Activated CD4-positive, alpha-beta T cell treated with anti-CD3 and anti-CD28 coated beads for 4 hours (primary cell): ENCODE results near the gene PLPP2.
"Not testable (repeated sequence)": the region's sequence is repeated elsewhere in the genome, so short reads cannot be mapped to it uniquely, and the experiment has no call there.

Experiments
- DNase-seq, 2 donors: peaks; one replicate each; pipeline ENCODE4 v3.0.0-alpha.2; 2020

Gene PLPP2

DNA sequence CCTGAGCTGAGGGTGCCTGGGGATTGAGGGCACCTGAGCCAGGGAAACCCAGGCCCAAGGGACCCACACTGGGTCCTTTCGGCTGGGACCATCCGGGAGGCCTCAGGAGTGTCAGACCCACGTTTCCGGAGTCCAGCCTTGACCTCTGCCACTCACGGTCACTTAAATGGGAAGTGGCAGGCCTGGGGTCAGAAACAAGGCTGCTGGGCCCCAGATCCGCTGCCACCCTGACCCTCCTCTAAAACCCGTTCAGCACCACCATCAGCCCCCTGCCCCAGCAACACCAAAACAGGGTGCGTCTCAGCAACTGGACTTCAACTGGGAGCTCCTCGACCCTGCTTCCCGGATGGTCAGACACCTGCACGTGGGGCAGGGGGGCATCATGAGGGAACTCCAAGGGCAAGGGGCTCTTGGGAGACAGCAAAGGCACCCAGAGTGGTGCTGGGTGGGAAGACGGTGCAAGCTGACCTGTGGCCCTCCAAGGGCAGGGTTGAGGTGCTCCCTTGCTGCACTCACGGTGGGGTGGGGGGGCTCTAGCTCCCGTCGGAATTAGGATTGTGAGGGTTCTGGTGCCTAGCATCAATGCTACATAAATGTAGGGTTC is 1.2 kb upstream of the PLPP2 start:
- DNase-seq = no peak

DNA sequence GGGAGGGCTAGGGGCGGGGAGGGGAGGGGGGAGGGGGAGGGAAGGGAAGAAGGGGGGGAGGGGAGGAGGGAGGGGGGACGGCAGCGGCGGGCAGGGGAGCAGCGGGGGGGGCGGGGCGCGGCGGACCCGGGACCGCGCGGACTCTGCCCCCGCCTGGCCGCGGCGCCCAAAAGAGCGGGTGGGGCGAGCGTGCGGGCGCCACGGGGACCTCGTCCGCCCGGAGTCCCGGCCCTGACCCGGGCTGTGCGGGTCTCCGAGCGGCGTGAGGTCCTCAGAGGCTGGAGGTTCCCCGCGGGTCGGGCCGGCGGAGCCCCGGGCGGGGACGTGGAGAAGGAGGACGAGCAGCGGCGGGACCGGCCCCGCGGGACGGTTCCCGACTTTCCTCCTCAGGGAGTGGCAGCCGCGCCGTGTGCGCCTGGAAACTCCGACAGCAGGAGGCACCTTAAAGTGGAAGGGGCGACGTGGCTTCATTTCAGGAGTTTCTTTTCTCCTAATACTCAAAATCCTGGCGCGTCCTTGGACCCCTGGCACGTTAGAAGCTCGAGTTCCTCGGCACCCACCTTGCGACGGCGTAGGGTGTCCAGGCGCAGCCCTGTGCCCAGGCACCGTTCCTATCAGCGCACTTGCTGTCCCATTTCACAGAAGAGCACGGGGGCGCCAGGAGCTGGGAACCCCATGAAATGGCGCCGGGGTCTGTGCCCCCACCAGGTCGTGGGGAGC is 518 bp upstream of the PLPP2 start:
- no peak for DNase-seq

DNA sequence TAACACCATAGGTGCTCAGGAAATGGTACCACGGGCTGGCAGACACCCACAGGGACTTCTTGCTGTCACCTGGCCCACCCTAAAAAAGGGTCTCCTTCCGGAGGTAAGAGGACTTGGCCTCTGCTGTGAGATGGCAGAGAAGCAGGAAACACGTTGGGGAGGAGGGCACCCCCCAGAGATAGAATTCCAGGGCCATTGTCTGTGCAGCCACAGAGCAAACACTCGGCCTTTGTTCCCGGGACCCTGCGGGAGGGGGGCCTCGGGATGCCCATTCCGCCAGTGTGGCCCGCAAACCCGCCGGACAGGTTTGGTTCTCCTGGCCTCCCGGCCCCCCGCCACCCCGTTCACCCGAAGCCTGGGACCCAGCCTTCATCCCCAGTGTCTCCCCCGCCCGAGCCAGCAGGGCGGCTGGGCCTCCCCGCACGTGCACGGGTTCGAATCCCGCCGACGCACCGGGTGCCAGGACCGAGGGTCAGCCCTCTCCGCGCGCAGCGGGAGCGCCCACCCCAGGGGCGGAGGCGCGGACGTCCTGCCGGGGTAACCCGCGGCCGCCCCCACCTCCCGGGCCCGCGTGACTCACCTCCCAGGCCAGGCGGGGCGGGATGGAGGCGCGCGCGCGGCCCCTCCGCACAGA is 714 bp downstream of the PLPP2 start:
- peak in 1 of 2 donors; percentile 30 for DNase-seq

DNA sequence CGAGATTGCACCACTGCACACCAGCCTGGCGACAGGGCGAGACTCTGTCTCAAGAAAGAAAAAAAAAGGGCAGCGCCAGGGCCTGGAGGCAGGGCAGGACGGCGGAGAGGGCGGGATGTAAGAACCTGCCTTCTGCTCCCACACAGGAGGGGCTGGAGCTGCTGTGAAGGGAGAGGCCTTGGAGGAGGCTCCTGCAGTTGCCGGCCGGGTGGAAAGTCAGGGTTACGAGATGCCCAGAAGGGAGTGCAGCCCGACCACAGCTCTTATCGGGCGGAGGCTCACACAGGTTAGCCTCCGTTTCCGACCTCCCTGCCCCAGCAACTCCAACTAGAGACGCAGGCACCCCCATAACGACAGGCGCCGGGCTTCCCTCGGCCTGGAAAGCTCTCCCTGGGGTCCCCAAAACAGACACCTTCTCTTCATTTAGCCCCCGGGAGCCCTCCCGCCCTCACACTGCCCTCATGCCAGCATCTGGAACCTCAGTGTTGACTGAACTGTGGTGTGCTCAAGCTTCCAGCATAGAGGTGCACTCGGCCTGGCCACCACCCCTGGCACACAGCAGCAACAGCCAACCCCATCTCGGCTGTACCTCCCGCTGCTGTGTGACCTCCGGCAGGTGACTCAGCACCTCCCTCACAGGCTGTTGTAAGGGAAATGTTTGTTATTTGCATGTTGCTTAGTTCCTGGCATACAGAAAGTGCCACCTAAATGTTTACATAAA is 1.4 kb downstream of the PLPP2 start:
- peak; percentile 37 to 46 for DNase-seq

DNA sequence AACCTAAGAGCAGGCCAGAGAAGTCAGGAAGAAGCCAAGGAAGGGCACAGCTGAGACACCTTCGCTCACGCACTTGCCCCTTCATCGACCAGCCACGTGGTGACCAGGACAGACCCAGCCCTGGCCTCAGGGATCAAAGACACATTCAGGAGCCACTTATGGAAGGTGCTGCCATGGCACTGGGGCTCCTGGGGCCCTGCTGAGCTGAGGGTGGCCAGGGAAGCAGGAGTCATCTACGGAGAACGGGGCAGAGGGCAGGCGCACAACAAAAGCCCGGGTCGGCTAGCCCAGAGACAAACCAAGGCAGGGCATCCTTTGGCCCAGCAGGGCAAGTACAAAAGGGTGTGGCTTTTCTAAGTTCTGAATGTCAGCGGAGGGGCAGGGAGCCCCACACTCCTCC is 2.3 kb downstream of the PLPP2 start:
- DNase-seq = no peak

DNA sequence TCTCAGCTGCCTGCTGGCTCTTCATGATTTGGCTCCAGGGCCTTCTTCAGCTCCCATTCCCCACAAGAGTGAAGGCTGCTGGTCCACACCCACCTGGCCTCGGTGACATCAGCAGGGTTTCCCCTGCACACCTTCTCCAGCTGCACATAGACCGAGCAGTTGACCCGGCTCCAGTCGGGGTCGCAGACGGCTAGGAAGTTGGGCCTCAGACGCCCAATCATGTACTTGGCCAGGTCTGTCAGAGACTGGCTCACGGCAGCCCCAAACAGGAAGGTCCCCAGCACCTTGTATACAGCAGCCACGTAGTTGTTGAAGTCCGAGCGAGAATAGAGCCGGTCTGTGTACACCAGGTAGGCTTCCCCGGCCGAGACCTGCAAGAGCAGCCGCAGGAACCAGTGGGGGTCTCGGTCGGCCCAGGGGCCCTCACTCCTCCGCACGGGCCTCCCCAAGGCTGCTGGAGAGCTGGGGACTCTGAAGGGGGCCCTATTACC is 3.8 kb downstream of the PLPP2 start:
- DNase-seq = no peak

DNA sequence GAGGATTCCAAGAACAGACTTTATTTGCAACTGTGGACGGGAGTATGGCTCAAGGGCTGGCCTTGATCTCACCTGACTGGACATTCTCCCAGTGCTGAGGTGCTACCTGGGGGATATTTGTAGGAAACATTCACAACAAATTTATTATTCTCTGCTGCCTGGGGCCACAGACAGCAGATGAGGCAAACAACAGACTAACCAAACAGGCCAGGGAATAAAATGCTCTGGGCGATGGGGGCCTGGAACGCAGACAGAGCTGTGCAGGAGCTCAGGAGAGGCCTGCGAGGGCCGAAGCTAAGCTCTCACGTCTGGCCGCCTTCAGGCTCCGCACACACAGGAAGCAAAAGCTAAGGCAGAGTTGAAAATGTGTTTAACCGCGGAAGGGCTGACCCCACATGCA is 7.8 kb downstream of the PLPP2 start:
- no peak for DNase-seq

DNA sequence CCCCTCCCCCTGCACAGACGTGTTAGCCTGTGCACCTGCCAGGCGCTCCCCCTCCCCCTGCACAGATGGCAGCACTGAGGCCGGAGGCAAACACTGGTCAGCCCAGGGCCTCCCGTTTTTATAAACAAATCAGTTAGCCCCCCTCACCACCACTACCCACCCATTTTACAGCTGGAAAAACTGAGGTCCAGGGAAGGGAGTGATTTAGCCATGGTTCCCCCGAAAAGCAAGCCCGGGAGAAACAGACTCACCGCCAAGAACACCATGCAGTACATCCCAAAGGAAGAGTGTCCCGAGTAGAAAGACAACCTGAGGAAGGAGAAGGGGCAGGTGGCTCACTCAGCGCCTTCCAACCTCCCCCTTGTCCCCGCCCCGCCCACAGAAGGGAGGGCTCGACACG is 8.7 kb downstream of the PLPP2 start:
- DNase-seq = no peak

DNA sequence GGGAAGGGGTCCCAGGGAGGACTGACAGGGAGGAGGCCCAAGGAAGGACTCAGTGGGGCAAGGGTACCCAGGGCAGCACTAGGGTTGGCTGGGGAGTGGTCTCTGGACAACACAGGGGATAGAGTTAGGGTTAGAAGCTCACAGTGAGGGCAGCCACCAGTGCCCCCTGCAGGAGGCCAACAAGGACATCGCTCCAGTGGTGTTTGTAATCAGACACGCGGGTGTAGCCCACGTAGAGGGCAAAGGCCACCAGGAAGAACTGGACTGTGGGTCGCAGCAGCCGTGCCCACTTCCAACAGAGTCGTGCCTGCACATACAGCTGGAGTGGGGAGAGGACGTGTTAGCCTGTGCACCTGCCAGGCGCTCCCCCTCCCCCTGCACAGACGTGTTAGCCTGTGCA is 9.2 kb downstream of the PLPP2 start:
- no peak for DNase-seq

DNA sequence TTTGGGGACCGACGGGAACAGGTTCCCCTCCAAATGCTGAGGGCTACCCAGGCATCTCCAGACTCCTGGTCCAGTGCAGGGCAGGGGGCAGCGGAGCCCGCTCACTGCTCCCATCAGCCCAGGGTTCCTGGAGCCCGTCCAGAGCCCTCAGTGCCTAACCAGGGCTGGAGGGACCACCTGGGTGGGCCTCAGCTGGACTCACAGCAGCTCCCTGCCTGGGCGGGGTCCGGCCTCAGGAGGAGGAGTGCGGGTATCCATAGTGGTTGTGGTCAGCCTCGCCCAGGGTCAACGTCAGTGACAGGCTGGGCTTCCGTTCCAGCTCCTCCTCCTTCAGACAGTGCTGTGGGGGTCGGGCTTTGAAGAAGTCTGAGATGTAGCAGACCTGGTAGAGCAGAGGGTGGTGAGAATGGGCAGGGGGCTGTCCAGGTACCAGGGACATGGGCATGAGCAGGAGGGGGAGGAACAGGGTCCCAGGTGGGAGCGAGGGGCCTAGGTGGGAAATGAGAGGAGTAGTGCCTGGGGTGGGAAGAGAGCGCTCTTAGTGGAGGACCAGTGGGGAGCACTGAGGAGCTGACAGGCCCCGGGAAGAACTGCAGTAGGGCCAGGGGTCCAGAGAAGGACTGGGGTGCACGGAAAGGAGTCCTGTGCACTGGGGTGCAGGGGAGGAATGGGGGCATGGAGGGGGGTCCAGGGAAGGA is 9.9 kb downstream of the PLPP2 start:
- DNase-seq = no peak

DNA sequence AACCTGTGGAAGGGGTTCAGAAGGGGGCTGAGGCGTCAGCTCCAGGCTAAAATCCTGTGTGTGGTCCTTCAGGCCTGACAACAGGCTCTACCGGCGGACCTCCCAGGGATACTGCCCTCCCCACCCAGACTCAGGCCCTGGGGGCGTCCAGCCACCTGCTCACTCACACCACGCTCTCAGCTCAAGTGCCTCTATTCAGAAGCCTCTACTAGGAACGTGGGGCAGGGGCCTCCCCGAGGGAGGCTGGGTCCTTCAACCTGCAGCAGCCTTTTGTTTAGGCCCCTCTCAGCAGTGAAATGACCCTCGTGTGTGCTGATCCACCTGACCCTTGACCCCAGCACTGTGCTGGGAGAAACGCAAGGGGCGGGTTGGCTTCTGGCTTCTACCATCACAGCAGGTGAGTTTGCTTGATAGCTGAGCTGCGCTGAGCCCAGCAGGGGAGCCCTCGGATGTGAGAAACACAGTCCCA is 10.6 kb downstream of the PLPP2 start:
- no peak for DNase-seq

DNA sequence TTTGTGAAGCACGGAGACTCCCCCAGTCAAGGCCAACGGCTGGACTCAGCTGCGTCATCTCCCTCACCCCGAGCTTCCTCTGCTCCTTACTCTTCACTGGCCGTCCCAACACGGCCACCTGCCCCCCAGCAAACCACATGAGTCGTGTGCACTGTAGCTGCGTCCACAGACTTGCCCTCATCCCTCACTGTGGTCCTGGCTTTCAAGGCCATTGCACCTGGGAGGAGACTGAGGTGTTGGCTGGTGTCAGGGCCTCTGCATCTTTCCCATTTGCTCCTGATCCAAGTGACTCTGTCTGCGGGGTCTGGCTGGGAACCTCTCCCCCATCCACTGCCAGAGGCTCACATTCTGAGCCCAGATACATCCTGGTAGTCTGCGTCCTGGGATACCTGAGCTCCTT is 11.5 kb downstream of the PLPP2 start:
- no peak for DNase-seq

DNA sequence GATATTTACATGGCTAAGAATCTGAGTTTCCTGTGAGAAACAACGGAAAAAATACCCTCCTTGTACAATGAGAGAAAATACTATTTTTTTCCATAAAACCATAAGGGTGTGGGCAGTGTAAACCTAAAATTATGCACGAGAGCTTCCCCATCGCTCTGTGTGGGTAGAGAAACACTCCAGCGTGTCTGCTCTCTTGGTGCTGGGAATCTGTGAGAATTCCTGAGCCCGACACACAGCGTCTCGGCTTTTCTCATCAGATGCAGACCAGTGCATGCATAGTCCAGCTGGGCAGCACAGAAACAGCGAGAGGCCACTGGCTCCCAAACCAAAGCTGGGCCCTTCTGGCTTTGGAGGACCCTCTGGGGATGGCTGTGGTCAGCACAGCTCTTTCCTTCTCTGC is 12.0 kb downstream of the PLPP2 start:
- no peak for DNase-seq

DNA sequence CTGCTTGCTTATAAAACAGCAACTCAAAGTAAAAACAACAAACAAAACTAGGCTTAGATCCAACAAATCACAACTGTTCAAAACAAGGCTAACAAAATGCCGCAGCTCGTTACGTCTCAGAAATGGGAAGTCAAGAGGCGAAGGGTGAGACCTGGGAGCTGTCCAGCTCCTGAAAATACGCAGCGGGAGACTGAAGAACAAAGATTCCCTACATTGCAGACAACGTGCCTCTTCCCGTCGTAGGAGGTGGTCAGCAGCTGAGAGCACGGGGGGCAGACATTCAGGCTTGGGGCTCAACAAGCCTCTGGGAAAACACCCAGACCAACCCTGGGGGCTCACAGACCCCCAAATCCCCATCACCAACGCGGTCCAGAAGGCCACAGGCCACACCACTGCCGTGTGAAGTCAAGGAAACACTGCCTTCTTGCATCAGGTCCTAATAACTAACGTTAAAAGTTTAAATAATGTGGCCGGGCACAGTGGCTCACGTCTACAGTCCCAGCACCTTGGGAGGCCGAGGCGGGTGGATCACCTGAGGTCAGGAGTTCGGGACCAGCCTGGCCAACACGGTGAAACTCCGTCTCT is 13.5 kb downstream of the PLPP2 start:
- no peak for DNase-seq

DNA sequence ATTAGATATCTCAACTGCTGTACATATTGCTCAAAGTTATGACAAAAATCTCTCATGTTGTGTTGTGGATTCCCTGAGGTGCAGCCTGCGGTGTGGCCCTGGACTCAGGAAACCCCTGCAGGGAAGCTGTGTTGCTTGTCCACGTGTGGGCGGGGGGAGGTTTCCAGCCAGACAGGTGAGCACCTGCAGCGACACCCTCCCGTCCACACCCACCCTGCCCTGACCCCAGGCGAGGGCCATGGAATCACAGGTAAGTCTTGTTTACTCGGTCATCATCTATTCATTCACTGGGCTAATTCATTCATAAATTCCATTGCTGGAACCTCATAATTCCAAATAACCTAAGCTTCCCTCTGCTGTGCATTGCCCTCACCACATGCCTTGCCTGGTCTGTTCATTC is 14.1 kb downstream of the PLPP2 start:
- no peak for DNase-seq

DNA sequence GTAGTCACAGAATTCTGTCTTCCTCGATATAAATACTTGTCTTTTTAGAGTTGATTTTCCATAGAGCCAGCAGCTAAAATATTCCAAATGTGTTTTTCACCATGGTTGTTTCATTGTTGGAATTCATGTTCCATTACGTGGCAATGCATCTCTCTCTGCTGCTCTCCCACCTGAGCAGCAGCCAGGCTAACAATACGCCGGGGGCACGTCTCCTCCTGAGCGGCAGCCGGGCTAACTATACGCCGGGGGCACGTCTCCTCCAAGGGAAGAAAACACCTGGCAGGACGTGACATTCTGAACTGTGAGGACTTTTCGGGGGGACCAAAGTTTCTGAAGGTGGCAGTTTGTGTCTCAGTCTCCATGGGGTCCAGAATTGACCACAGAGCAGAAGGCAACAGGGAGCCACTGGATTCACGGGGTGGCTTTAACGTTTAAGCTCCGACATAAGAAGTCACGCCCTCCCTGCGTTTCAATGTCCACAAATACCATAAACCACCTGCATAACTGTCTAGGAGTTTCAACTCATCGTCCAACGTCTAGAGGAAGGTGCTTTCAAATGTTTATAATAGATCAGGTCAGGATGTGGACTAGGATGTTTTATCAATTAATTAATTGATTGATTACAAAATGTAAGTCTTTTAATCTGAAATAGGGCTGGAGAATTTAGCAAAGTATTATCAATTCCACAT is 15.1 kb downstream of the PLPP2 start:
- DNase-seq = no peak

DNA sequence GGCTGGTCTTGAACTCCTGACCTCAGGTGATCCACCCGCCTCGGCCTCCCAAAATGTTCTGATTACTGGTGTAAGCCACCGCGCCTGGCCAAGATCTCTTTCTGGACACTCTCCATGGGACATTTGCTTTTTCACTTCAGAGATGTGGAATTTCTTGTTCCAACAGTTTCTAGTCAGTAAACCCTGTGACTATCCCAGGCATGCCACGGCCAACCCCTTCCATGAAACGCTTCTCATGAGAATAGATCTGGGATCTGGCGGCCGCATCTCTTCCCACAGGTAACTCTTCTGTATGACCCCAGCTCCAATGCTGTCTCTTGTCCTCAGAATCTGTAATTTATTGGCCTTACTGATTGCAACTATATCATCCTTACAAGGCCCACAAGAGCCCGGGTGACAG is 16.2 kb downstream of the PLPP2 start:
- no peak for DNase-seq

DNA sequence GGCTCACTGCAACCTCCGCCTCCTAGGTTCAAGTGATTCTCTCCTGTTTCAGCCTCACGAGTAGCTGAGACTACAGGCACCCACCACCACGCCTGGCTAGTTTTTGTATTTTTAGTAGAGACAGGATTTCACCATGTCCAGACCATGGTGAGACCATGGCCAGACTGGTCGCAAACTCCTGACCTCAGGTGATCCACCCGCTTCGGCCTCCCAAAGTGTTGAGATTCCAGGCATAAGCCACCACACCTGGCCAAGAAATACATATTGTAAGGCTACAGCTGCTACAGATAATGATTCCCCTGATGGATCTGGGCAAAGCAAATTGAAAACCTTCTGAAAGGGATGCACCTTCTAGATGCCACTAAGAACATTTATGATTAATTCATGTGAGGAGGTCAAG is 17.8 kb downstream of the PLPP2 start:
- DNase-seq = no peak

DNA sequence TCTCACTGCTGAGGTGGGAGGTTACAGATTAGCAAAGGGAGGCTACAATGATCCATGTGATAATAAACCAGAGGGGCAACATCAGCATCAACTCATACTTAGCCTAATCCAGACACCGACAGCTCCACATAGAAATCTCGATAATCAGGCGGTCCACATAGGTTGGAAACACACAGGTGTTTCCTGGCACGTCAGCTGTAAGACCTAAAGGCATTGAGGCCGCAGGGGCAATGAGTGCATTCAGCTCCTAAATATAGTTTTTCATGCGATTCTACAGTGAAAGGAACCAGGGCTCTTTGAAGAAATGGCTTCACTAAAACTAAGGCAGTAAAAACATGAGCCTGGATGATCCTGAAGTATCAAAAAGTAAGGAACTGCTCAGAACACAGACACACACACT is 19.3 kb downstream of the PLPP2 start:
- DNase-seq = no peak

DNA sequence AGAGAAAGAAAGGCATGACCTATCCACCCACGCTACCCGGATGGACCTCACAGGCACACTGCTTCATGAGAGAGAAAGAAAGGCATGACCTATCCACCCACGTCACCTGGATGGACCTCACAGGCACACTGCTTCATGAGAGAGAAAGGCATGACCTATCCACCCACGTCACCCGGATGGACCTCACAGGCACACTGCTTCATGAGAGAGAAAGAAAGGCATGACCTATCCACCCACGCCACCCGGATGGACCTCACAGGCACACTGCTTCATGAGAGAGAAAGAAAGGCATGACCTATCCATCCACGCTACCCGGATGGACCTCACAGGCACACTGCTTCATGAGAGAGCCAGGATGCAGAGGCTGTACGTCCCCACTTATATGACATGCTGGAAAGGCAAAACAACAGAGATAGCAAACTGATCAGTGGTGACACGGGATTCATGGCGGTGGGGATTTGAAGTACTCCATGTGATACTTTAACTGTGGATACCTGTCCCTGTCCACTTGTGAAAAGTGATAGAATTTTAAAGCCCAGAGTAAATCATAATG is 20.4 kb downstream of the PLPP2 start:
- not testable (repeated sequence) for DNase-seq

DNA sequence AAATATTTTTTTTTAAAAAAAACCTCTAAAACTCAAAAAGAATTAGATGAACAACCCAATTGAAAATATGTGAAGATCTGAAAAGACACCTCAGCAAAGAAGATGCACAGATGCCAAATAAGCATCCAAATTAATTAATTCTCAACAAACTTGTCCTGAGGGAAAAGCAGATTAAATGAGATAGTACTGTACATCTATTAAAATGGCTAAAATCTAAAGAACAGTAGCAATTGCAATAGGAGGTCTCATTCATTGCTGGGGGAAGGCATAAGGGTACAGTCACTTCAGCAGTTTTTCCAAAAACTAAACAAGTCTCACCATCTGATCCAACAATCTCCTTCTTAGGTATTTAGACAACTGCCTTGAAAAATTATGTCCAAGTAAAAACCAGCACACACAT is 22.0 kb downstream of the PLPP2 start:
- no peak for DNase-seq

DNA sequence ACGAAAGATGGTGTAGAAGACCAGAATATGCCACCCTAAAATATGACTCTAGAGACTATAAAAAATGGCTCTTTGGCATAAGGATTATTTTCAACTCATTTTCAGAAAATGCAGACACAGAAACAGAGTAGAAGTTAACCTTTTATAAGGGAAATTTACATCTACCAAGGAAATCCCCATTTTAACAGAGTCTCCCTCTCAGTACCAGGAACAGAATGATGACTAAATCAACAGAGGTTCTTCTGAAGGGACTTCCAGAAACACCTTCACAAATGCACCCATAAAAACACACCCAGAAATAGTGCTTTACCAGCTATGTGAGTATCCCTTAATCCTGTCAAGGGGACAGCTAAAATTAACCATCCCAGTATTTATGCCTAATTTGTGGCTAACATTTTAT is 29.1 kb downstream of the PLPP2 start:
- no peak for DNase-seq
